Neural cell (in vitro differentiated cells): ENCODE results near the gene UFSP2.

Experiments used
- CTCF ChIP-seq: fragments of 450-650 bp; IDR thresholded peaks from 2 replicates; pipeline ENCODE4 v1.5.1; 2014; ENCODE audit warnings: antibody characterized with exemption, mild to moderate bottlenecking, moderate library complexity; ENCODE audit not compliant: poor library complexity, severe bottlenecking
- EP300 ChIP-seq: fragments of 450-650 bp; conservative IDR thresholded peaks from 2 replicates; pipeline ENCODE4 v1.6.1; 2014; ENCODE audit warnings: antibody characterized with exemption, mild to moderate bottlenecking, moderate library complexity; ENCODE audit not compliant: poor library complexity, severe bottlenecking
- EZH2 ChIP-seq: fragments of 200-600, 300-800 bp; shearing (Covaris generic), sonication (generic); IDR thresholded peaks from 2 replicates; pipeline ENCODE4 v1.6.1; 2014; ENCODE audit warnings: antibody characterized with exemption, low read length, borderline replicate concordance, mild to moderate bottlenecking; ENCODE audit not compliant: insufficient read depth, poor library complexity, severe bottlenecking
- TF ChIP-seq, protein P1 (sequence below): IDR thresholded peaks from 2 replicates; pipeline ENCODE4 v1.6.1; 2012; ENCODE audit warnings: borderline replicate concordance

GRCh38 chr4:185421366-185422124 lies 4.2 kb downstream of the UFSP2 start:
- TF ChIP-seq CTCF (no peak), EP300 (no peak), EZH2 (no peak)
- TF ChIP-seq, protein P1, sequence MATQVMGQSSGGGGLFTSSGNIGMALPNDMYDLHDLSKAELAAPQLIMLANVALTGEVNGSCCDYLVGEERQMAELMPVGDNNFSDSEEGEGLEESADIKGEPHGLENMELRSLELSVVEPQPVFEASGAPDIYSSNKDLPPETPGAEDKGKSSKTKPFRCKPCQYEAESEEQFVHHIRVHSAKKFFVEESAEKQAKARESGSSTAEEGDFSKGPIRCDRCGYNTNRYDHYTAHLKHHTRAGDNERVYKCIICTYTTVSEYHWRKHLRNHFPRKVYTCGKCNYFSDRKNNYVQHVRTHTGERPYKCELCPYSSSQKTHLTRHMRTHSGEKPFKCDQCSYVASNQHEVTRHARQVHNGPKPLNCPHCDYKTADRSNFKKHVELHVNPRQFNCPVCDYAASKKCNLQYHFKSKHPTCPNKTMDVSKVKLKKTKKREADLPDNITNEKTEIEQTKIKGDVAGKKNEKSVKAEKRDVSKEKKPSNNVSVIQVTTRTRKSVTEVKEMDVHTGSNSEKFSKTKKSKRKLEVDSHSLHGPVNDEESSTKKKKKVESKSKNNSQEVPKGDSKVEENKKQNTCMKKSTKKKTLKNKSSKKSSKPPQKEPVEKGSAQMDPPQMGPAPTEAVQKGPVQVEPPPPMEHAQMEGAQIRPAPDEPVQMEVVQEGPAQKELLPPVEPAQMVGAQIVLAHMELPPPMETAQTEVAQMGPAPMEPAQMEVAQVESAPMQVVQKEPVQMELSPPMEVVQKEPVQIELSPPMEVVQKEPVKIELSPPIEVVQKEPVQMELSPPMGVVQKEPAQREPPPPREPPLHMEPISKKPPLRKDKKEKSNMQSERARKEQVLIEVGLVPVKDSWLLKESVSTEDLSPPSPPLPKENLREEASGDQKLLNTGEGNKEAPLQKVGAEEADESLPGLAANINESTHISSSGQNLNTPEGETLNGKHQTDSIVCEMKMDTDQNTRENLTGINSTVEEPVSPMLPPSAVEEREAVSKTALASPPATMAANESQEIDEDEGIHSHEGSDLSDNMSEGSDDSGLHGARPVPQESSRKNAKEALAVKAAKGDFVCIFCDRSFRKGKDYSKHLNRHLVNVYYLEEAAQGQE, result no peak
